CD4-positive, alpha-beta T cell treated with Interleukin-4 for 4 hours (primary cell): Measurements from ENCODE around the gene OSBPL2.

Source experiments
- DNase-seq: peaks from one replicate; pipeline ENCODE4 v3.0.0-alpha.2; 2020

OSBPL2 gene

GRCh38 chr20:62262064-62262463 is 23.7 kb downstream of the OSBPL2 start:
- DNase-seq = no peak

GRCh38 chr20:62263396-62263795 is 25.1 kb downstream of the OSBPL2 start:
- DNase-seq = no peak

GRCh38 chr20:62265365-62265764 is 27.0 kb downstream of the OSBPL2 start:
- no peak for DNase-seq

- DNase-seq = no peak
These were observed 28.0 kb downstream of the OSBPL2 start for GRCh38 chr20:62266340-62266739.

GRCh38 chr20:62266851-62267250 is 28.5 kb downstream of the OSBPL2 start:
- DNase-seq = no peak

GRCh38 chr20:62267543-62267942 is 29.2 kb downstream of the OSBPL2 start:
- no peak for DNase-seq

- DNase-seq = no peak
These were observed 30.0 kb downstream of the OSBPL2 start for GRCh38 chr20:62268228-62268900.

- DNase-seq = no peak
These were observed 31.1 kb downstream of the OSBPL2 start for GRCh38 chr20:62269378-62269777.

GRCh38 chr20:62269871-62270270 is 31.6 kb downstream of the OSBPL2 start:
- no peak for DNase-seq

- DNase-seq = no peak
These were observed 33.9 kb downstream of the OSBPL2 start for GRCh38 chr20:62272200-62272599.

- no peak for DNase-seq
These were observed 35.1 kb downstream of the OSBPL2 start for GRCh38 chr20:62273416-62273815.

GRCh38 chr20:62274332-62274950 is 36.1 kb downstream of the OSBPL2 start:
- DNase-seq = no peak

GRCh38 chr20:62275219-62275618 is 36.9 kb downstream of the OSBPL2 start:
- no peak for DNase-seq

- no peak for DNase-seq
These were observed 38.1 kb downstream of the OSBPL2 start for GRCh38 chr20:62276439-62276838.

- no peak for DNase-seq
These were observed 38.9 kb downstream of the OSBPL2 start for GRCh38 chr20:62277253-62277652.

- no peak for DNase-seq
These were observed 42.0 kb downstream of the OSBPL2 start for GRCh38 chr20:62280303-62280702.

- no peak for DNase-seq
These were observed 43.0 kb downstream of the OSBPL2 start for GRCh38 chr20:62281161-62281933.

GRCh38 chr20:62282103-62282502 is 43.8 kb downstream of the OSBPL2 start:
- no peak for DNase-seq

- no peak for DNase-seq
These were observed 44.7 kb downstream of the OSBPL2 start for GRCh38 chr20:62282877-62283503.

GRCh38 chr20:62284448-62284847 is 46.1 kb downstream of the OSBPL2 start:
- DNase-seq = no peak

- no peak for DNase-seq
These were observed 46.8 kb downstream of the OSBPL2 start for GRCh38 chr20:62285151-62285550.

- DNase-seq = no peak
These were observed 47.4 kb downstream of the OSBPL2 start for GRCh38 chr20:62285722-62286121.

- no peak for DNase-seq
These were observed 48.3 kb downstream of the OSBPL2 start for GRCh38 chr20:62286493-62287064.
